ENCODE data around the gene PNLIPRP2. TPM values are rescaled to one million over a fixed set of nuclear protein-coding genes. Genes with fewer than 3 reads are reported as not detected.

PNLIPRP2 gene
- total and polyA plus RNA-seq, 2 of the 8 experiments (the other 6 are each of a cell fraction or from before 2014, with no cell fraction given): 0.11 TPM; not detected in 1

- Histone ChIP-seq H4K8ac (ENCODE audit: extremely low read depth, insufficient read depth, low read length) (no peak overlapping the region; the same call in 1 of the 2 replicates), H4K91ac (replicated peaks; ENCODE audit: insufficient read length, low read length) (no peak overlapping the region), H4K5ac (ENCODE audit: insufficient read length, low read depth, low read length) (no peak overlapping the region), H2AK5ac (ENCODE audit: low read depth, low read length) (no peak overlapping the region), H2BK5ac (ENCODE audit: low read depth, low read length) (no peak overlapping the region), H3K36me3 (ENCODE audit: control insufficient read depth in 2 of 4, insufficient read depth in 4 of 4, low read length in 3 of 4) (no peaks in the 10 kb centered on the region), H2BK120ac (replicated peaks; ENCODE audit: low read depth, low read length) (no peak overlapping the region), H3K79me1 (ENCODE audit: low read depth, low read length) (no peaks in the 10 kb centered on the region), H3K27me3 (replicated peaks in 1 of 4; ENCODE audit: control insufficient read depth in 3 of 4, extremely low read depth in 1 of 4, insufficient read depth in 3 of 4, low read length in 3 of 4) (no peaks in the 10 kb centered on the region; a peak in 1 of 7 replicates), H3K4me3 (ENCODE audit: extremely low read depth in 1 of 4, insufficient read depth in 2 of 4, low read depth in 3 of 4, low read length in 4 of 4) (no peak overlapping the region), H3K23me2 (ENCODE audit: low read depth, low read length) (no peaks in the 10 kb centered on the region), H2BK15ac (ENCODE audit: low read length) (no peak overlapping the region), H4K20me1 (replicated peaks in 1 of 2; ENCODE audit: control insufficient read depth in 1 of 2, insufficient read depth in 2 of 2, low read length in 2 of 2) (no peaks in the 10 kb centered on the region), H3K56ac (replicated peaks; ENCODE audit: insufficient read length, low read depth, low read length) (no peak overlapping the region), H3K27ac (ENCODE audit: low read depth, low read length) (no peak overlapping the region), H2BK20ac (ENCODE audit: low read length) (no peak overlapping the region), H3K9ac (replicated peaks in 1 of 4; ENCODE audit: extremely low read depth in 1 of 4, low read depth in 3 of 4, low read length in 3 of 4) (no peak overlapping the region), H3K9me3 (ENCODE audit: insufficient read depth in 2 of 2, low read depth in 1 of 2, low read length in 1 of 2) (no peaks in the 10 kb centered on the region), H3K4me1 (replicated peaks in 1 of 4; ENCODE audit: control insufficient read depth in 3 of 4, insufficient read depth in 4 of 4, low read length in 3 of 4) (peaks cover 0 to 13% (median 1%) of the 10 kb centered on the region in 4 experiments; a peak in 2 of 7 replicates), H3K18ac (ENCODE audit: extremely low read depth, low read length) (no peak overlapping the region), H3K4ac (replicated peaks; ENCODE audit: insufficient read length, low read depth, low read length) (no peak overlapping the region), H3K14ac (ENCODE audit: insufficient read length) (no peak overlapping the region), H2BK12ac (ENCODE audit: low read depth, low read length) (no peak overlapping the region), H3K23ac (ENCODE audit: insufficient read length) (no peak overlapping the region), H3K4me2 (ENCODE audit: insufficient read depth in 1 of 2, low read depth in 2 of 2, low read length in 2 of 2) (no peak overlapping the region), H2AFZ (ENCODE audit: low read length) (no peak overlapping the region), H3K79me2 (ENCODE audit: control insufficient read depth in 1 of 2, insufficient read depth in 2 of 2, low read length in 2 of 2) (no peaks in the 10 kb centered on the region)
- ChIA-PET CTCF (ENCODE audit: partially characterized antibody) (interaction anchor here (0.6 to 12.9 kb wide), 10 partner anchors 14 to 807 kb away, joined by 3 to 223 read pairs (median 6); no protein-coding TSS in a partner anchor), POLR2A (ENCODE audit: partially characterized antibody) (no interaction called here)
- WGBS, 2 experiments (ENCODE audit: extremely low coverage in 1 of 2, insufficient coverage in 1 of 2, insufficient read length in 1 of 2, insufficient replicate concordance in 2 of 2, low coverage in 1 of 2, low lambda C conversion rate in 2 of 2, missing lambda C conversion rate in 1 of 2): 85% methylated on average over 6 of the region's 6 CpGs; no CpG with 5 or more reads in 1 of the 2 experiments
- FAIRE-seq (no peak), DNase-seq (ENCODE audit: low read depth in 1 of 2, low spot score in 2 of 2) (no peak)
- TF ChIP-seq SIN3A (conservative IDR thresholded peaks at IDR 0.05 in 1 of 2, IDR thresholded peaks at IDR 0.05 in 1 of 2; ENCODE audit: low read depth in 1 of 2, low read length in 2 of 2): no peak
- TF ChIP-seq RAD21 (IDR thresholded peaks at IDR 0.05 in 1 of 2, conservative IDR thresholded peaks at IDR 0.05 in 1 of 2; ENCODE audit: low read depth in 2 of 2, low read length in 2 of 2): no peak
- TF ChIP-seq NRF1 (IDR thresholded peaks at IDR 0.05; ENCODE audit: low read depth, low read length): no peak
Observed at GRCh38 chr10:116685807-116686206, 65.1 kb downstream of the PNLIPRP2 start.
